HG02852 (cell line): ENCODE data around the gene COL4A2.

Experiments
- ATAC-seq: cut with Tn5 transposase; IDR thresholded peaks from one replicate; pipeline ENCODE4 v1.9.1; 2021; ENCODE audit warnings: mild to moderate bottlenecking, moderate library complexity; ENCODE audit not compliant: unreplicated experiment

Gene COL4A2

GRCh38 chr13:110541526-110541920, 234.4 kb downstream of the COL4A2 start:
- ATAC-seq = no peak

- no peak for ATAC-seq
These were observed 235.2 kb downstream of the COL4A2 start for GRCh38 chr13:110542169-110542796.

- ATAC-seq = no peak
These were observed 239.3 kb downstream of the COL4A2 start for GRCh38 chr13:110546378-110546777.

- ATAC-seq = no peak
These were observed 239.8 kb downstream of the COL4A2 start for GRCh38 chr13:110546926-110547325.

- ATAC-seq = no peak
These were observed 242.1 kb downstream of the COL4A2 start for GRCh38 chr13:110548891-110549794.

- no peak for ATAC-seq
These were observed 242.7 kb downstream of the COL4A2 start for GRCh38 chr13:110549795-110550160.

- no peak for ATAC-seq
These were observed 244.2 kb downstream of the COL4A2 start for GRCh38 chr13:110551284-110551683.

- no peak for ATAC-seq
These were observed 245.7 kb downstream of the COL4A2 start for GRCh38 chr13:110552767-110553166.

- ATAC-seq = no peak
These were observed 246.3 kb downstream of the COL4A2 start for GRCh38 chr13:110553417-110553816.

- no peak for ATAC-seq
These were observed 247.2 kb downstream of the COL4A2 start for GRCh38 chr13:110554227-110554836.

- ATAC-seq = no peak
These were observed 247.9 kb downstream of the COL4A2 start for GRCh38 chr13:110554946-110555345.

- ATAC-seq = no peak
These were observed 248.6 kb downstream of the COL4A2 start for GRCh38 chr13:110555601-110556223.

GRCh38 chr13:110556224-110556606, 249.1 kb downstream of the COL4A2 start:
- no peak for ATAC-seq

GRCh38 chr13:110557082-110557481, 250.0 kb downstream of the COL4A2 start:
- no peak for ATAC-seq

GRCh38 chr13:110557610-110558305, 250.7 kb downstream of the COL4A2 start:
- ATAC-seq = no peak

GRCh38 chr13:110559429-110559943, 252.4 kb downstream of the COL4A2 start:
- ATAC-seq = no peak

- no peak for ATAC-seq
These were observed 252.9 kb downstream of the COL4A2 start for GRCh38 chr13:110559986-110560385.

GRCh38 chr13:110560601-110561343, 253.7 kb downstream of the COL4A2 start:
- peak; percentile 16 for ATAC-seq

GRCh38 chr13:110561344-110562035, 254.4 kb downstream of the COL4A2 start, which contains the start of gene RAB20:
Gene RAB20, minus strand, starts transcription at chr13:110561722. Its CDS starts 203 bp downstream, at chr13:110561519.
- ATAC-seq = peak; percentile 80
